ENCODE data around the gene ITPKB.

DNA sequence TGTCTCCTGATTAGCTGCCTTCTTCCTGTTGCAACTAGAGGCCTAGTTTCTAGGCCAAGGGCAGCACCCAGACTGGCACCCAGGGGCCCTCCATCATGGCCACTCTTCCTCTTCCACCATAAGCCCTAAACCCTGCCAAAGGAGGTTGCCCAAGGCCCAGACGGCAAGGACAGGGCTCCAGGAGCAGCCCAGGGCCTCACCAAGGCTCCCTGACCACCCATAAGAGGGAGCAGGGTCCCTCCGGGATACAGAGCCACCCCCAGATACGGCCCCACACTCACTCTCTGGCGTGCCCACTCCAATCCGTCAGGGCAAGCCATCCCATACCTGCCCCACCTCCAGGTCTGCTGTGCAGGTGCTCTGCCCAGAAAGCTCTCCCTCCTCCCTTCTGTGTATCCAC, 79.9 kb downstream of the ITPKB start:
- no peak for TF ChIP-seq CTCF (IDR thresholded peaks at IDR 0.05)
- TF ChIP-seq POLR2A (IDR thresholded peaks at IDR 0.05), result no peak
